ENCODE measurements around the gene MAFG.

GRCh38 chr17:81976332-81977210, 49.0 kb upstream of the MAFG start:
- TF ChIP-seq CTCF (IDR thresholded peaks at IDR 0.05 in 4 of 5, conservative IDR thresholded peaks at IDR 0.05 in 1 of 5) (no peak), POLR2A (IDR thresholded peaks at IDR 0.05) (no peak)

All from gastrocnemius medialis (tissue), 4 donors.